Measurements from ENCODE around the gene HDGFL2.
"Not testable (repeated sequence)": the region's sequence is repeated elsewhere in the genome, so short reads cannot be mapped to it uniquely, and the experiment has no call there.

The HDGFL2 gene

DNA sequence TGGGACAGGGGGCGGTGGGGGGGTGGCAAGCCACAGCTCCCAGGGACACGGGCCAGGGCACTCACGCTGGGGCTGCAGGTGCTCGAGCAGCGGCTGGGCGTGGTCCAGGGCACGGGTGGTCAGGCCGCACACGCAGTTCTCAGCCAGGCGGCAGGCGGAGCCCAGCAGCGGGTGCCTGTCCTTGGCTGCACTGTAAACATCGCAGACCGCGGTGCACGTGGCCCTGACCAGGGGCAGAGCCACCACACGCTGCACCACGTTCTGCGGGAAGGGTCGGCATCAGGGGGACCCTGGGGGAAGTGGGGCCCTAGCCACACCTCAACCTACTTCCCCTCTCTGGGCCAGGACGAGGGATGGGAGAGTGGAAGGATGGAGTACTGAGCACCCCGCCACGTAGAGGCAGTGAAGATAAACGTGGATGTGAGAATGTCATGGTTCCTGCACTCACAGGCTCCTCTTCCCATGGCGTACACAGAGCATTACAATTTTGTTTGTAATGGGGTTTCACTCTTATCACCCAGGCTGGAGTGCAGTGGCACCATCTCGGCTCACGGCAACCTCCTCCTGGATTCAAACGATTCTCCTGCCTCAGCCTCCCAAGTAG, 59.6 kb downstream of the HDGFL2 start:
- DNase-seq (ENCODE audit: low spot score): no peak
- no peak for FAIRE-seq

DNA sequence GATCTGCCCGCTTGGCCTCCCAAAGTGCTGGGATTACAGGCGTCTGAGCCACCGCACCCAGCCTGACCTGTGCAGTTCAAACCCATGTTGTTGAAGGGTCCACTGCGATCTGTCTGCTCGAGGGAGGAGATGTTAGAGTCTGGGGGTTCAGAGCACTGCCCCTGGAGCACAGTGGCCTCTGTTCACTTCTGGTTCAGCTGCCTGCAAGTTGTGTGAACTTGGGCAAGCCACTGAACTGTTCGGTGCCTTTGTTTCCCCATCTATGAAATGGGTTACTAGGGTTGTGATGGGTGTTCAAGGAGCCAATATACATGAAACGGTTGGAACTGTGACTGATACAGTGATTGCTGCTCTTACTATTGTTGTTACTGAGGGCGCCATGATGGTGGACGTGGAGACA, 61.2 kb downstream of the HDGFL2 start:
- no peak for DNase-seq (ENCODE audit: low spot score)
- no peak for FAIRE-seq

DNA sequence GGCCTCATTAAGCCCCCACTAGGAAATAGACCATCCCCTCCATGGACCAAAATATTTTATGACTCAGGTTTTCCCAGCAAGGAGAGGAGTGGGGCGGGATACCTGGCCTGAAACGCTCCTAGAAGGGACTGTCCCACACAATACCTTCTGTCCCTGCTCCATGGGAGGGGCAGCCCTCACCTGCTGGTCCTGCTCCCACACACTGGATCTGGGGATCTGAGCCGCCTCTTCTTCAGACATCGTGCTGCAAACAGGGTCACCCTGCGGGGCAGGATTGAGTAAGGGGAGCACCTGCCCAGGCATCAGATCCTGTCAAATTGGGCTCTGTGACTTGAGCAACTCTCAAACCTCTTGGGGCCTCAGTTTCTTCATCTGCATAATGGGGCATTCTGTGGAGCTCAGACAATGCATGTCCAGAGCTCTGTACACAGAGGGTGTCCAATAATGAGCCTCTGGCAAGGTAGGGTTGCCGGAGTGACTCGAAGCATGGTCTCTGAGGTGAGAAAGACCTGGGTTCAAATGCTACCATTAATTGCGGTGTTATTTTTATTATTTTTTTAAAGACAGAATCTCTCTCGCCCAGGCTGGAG, 61.8 kb downstream of the HDGFL2 start:
- no peak for DNase-seq (ENCODE audit: low spot score)
- no peak for FAIRE-seq

DNA sequence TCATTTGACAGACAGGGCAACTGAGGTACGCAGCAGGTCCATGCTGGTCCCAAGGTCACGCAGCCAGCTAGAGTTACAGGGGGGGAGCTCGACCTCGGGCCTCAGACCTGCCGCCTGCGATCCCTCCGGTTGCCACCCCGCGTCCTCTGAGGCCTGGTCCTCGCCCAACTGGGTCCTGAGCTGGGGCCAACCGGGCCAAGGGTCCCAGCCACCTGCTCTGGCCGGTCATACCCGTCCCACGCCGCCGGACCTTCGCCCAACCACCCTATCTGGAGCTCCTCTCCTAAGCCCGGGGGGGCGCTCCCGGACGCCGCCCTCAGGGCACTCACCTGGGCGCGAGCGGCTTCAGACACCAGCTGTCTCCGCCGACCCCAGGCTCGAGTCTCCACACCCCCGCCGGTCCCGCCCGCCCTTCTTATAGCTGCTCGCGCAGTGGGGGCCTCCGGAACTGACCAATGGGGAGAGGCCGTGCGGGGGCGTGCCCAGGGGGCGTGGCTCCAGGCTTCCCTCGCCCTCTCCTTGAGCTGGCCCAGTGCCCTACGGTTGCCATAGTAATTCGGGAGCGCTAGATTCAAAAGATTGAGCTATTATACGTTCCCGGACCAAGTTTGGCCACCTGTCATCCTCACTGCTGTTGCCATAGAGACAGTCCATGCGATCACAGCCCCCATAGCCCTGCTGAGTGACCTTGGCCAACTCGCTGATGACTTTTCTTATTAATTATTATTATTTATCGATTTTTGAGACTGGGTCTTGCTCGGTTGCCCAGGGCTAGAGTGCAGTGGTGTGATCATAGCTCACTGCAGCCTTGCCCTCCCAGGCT, 63.0 kb downstream of the HDGFL2 start, which contains the start of gene PLIN5:
PLIN5 (minus strand) TSS at position 389 of the 823 bp plus-strand sequence. CDS start 1,150 bp downstream, outside the sequence.
- no peak for FAIRE-seq

DNA sequence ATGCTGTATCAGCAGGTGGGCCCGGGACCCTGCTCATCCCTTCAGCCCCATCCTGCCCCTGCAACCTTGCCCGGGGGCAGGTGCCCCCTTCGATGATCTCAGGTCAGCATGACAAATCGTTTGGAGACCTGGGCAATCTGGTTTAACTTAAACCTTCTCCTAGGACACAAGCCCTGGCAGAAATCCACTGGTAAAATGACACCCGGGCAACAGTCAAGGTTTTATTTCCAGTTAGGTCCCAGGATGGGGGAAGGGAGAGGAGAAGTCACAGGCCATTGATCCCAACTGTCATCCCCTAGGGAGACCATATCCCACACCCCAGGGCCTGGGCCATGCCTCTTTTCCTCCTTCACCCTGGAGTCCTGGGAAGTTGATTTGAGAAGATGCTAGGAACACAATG, 64.7 kb downstream of the HDGFL2 start:
- no peak for DNase-seq (ENCODE audit: low spot score)
- no peak for FAIRE-seq

More for the DNA sequence above, 63.0 kb downstream of the HDGFL2 start, which contains the start of gene PLIN5:
- DNase-seq (ENCODE audit: low spot score): peak; percentile 21

DNA sequence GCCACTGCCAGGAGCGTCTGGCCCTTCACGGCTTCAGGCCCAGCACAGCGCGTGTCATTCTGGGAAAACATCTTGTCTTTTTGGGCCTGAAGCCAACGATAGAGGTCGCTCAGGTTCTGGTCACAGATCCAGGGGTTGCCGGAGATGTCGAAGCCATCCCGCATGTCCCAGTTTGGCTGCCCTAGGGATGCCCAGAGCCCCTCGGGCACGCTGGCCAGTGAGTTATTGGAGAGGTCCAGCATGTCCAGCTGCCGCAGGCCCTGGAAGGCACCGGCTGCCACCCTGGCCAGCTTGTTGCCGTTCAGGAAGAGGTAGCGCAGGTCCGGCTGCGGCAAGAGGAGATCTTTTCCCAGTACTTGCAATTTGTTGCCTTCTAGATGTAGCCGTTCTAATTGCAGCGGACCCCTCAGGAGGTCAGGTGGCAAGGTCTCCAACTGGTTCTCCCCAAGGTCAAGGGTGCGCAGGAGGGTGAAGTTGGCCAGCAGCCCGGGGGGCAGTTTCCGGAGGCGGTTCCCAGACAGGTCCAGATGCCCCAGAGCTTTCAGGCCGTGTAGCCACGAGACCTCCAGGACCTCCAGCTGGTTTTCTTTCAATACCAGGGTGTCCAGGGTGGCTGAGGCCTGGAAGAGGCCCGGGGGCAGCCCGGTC, 66.0 kb downstream of the HDGFL2 start:
- no peak for DNase-seq (ENCODE audit: low spot score)
- FAIRE-seq: no peak

DNA sequence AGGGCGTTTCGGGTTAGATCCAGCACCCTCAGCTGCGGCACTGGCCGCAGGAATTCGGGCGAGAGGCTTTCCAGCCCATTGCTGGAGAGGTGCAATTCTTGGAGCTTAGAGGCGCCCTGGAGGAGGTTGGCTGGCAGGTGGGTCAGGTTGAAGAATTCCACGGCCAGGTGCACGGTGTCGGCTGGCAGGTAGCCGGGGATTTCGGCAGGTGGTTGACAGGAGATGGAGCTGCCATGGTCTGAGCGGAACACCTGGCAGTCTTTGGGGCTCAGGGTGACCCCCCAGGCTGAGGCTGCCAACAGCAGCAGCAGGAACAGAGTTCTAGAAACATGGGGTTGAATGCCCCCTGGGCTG, 66.5 kb downstream of the HDGFL2 start:
- no peak for DNase-seq (ENCODE audit: low spot score)
- no peak for FAIRE-seq

DNA sequence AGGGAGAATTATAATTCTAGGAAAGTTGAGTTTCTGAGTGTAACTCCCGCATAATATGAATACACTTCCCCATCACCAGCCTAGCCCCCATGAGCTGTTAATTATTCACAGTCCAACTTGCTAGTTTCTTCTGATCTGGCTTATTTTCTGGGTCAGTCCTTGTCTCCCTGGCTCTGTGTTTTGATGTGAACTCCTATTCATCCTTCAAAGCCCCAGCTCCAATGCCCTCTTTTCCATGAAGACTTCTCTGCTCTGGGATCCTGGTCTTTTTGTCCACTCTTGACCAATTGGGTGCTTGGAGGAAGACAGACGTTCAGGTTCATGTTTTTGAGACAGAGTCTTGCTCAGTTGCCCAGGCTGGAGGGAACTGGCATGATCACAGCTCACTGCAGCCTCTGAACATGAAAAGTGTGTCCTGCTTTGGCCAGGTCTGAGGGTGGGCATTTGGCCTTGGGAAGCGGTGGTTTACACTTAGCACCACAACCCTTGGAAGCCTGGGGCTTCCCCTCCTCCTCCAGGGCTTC, 67.1 kb downstream of the HDGFL2 start:
- no peak for DNase-seq (ENCODE audit: low spot score)
- FAIRE-seq: no peak

DNA sequence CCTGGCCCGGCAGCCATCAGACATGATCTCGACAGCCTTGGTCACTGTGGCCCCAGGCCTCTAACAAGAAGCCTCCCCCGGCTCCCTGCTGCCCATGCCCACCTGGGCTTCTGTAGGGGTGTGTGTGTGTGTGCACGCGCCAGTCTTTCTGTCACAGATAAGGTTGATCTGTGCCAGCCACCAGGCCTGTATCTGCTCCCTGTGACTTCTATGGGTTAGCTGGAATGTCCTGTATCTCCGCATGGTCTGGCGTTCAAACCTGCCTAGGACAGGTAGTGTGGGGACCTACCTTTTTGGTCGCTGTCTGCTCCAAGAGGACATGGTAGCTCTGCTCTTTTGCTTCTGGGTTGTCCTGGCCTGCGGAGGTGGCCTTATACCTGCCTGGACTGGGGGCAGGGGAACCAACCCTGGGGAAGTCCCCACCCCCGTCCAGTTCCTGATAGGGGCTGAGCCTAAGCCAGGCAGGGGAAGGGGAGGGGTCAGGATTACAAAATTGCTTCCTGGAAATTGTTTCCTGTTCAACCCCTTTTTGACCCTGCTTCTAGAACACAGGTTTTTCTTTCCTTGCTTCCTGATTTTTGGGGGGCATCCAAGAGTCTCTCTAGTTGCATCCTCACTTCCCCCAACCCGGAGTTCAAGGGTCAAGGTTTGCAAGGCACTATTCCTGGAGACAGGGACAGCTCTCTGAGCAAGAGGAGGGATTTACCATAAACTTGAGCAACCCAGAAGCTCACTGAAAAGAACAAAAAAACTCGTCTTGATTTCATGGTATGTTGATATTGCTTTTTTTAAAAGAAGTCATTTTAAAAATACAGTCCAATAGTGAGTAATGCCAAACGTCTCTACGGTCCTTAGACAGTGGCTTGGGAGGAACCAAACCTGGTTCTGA, 67.8 kb downstream of the HDGFL2 start, which contains the start of gene LRG1:
LRG1 (minus strand) TSS at position 344 of the 889 bp plus-strand sequence; CDS start at position 321, 23 bp downstream.
- FAIRE-seq: no peak
- no peak for DNase-seq (ENCODE audit: low spot score)

DNA sequence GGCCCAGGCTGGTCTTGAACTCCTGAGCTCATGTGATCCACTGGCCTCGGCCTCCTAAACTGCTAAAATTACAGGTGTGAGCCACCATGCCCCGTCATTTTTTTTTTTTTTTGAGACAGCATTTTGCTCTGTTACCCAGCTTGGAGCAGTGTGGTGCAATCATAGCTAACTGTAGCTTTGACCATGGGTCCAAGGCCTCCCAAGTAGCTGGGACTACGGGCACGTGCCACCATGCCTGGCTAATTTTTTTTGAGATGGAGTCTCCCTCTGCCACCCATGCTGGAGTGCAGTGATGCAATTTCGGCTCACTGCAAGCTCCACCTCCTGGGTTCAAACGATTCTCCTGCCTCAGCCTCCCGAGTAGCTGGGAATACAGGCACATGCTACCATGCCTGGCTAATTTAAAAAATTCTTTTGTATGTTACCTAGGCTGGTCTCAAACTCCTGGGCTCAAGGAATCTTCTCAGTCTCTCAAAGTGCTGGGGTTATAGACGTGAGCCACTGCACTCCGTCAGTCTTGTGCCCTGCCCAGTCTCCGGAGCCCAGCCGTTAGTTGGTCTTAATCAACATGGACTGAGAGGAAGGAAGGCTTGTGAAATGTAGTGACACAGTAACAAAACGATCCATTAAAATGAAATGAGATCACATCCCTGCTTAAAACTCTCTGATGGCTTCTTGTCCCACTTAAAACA, 69.2 kb downstream of the HDGFL2 start:
- no peak for DNase-seq (ENCODE audit: low spot score)
- FAIRE-seq: no peak

DNA sequence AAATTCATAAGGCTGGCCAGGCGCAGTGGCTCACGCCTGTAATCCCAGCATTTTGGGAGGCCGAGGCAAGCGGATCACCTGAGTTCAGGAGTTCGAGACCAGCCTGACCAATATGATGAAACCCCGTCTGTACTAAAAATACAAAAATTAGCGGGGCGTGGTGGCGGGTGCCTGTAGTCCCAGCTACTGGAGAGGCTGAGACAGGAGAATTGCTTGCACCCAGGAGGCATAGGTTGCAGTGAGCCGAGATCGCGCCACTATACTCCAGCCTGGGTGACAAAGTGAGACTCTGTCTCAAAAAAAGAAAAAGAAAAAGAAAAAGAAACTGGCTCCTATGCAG, 69.7 kb downstream of the HDGFL2 start:
- not testable (repeated sequence) for DNase-seq (ENCODE audit: low spot score); FAIRE-seq

DNA sequence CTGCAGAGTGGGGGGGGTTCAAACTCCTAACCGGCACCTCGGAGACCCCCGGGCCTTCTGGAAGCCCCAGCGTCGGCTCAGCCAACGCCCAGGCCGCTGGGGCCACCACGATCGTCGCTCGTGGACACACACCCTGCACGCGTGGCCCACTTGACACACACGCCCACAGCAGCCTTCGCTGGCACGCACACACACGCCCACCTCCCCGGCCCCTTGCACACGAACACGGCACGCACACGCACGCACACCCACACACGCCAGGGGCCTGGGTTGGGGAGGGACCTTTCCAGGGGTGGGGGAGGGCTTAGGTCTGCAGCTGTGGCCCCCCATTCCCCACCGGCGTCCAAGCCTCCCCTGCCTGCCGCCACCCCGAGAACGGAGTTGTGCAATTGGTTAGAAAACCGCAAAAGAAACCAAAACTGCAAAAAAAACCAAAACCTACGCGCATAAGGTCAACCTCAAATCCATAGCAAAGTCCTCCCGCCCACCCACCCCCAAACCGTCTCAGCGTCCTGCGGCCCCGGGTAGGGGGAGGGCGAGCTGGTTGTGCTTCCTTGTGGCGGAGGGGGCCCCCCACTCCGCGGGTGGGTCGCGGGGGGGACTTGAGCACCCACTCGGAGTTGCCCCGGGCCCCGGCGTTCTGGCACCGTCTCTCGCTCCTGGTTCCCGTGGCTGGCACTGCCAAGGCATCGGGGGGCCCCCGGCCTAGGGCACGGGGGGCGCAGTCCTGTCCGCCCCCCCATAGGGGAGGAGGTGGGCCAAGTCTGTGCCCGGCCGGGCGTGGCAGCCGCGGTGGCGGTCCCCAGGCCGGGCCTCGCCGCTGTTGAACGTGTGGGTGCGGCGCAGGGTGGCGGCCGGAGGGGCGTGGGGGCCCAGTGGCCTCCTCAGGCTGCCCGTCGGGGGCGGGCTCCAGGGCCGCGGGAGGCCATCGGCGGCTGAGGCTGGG, 71.1 kb downstream of the HDGFL2 start:
- FAIRE-seq: no peak
- no peak for DNase-seq (ENCODE audit: low spot score)

DNA sequence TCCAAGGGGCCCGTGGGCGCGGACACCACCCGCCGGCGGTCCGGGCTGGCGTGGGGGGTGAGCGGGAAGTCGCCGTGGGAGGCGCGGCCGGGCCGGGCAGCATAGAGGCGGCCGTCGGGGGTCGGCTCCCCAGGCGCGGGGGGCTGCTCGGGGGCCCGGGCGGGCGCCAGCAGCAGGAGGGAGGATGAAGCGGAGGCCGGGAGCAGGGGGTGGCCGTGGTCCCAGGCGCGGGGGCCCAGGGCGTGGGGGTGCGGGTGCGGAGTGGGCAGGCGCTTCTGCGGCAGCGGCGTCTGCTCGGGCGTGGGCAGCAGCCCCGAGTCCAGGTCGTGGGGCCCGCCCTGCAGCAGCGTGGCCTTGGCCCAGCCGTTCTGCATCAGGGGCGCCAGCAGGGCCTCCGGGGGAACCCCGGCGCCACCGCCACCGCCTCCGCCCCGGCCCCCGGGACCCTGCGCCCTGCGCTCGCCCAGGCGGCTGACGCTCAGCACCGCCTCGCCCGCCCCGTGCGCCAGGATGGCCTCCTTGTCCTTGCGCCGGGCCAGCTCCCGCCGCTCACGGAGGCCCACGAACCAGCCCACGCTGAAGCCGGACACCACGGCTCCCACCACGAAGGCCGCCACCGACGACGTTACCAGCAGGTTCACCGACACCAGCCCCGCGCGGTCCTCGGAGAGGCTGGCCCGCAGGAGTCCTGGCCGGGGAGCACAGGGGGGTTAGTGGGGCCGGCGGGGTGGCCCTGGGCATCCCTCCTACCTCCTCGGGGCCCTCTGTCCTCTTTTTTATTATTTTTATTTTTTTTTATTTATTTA, 71.9 kb downstream of the HDGFL2 start:
- FAIRE-seq: no peak
- no peak for DNase-seq (ENCODE audit: low spot score)

DNA sequence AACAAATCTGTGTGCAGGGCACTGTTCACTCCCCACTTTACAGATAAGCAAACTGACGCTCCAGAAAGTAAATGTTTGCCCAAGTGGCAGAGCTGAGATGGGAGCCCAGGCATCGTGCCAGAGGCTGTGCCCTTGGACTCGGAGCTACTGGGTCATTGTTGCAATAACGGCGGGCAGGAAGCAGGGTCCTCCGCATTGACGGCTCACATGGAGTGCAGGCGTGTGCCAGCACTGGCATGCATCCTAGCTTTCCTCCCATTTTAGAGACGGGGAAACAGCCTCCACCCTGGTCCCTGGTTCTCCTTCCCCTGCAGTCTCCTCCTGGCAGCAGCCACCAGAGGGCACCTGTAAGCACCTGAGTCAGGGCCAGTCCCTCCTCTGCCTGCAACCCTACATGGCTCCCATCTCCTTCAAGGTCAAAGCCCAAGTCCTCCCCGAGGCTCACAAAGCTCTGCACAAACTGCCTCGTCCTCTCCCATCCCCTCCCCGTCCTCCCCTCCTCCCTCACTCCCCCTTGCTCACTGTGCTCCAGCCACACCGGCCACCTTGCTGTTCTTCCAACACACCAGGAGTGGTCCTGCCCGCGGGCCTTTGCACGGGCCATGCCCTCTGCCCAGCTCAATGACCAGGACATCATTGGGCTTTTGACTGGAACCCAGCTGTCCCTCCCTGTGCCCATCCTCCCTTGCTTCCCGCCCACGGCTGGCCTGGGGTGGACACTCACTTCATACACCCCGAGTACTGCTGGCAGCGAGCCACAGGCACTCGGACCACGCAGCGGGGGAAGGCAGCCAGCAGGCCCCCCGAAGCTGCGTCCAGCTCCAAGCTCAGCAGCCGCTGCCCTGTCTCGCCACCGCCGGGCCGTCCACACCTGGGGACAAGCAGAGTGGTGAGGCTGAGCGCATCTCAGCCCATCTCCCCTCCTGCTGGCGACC, 75.5 kb downstream of the HDGFL2 start:
- no peak for DNase-seq (ENCODE audit: low spot score)
- FAIRE-seq: no peak

DNA sequence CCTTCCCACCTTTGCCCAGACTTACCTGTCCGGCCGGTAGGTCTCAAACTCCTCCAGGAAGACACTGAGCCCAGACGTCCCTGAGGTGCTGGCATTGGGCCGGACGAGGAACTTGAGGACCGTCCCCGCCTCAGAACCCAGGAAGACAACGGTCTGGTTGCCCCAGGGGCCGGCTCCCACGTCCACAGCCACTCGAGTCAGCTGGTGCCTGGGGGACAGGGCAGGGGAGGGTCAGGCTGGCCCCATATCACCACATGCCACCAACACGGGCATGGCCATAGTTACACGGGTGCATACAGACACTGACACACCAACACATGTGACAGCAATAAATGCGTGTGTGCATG, 76.1 kb downstream of the HDGFL2 start:
- FAIRE-seq: no peak
- DNase-seq (ENCODE audit: low spot score): no peak

DNA sequence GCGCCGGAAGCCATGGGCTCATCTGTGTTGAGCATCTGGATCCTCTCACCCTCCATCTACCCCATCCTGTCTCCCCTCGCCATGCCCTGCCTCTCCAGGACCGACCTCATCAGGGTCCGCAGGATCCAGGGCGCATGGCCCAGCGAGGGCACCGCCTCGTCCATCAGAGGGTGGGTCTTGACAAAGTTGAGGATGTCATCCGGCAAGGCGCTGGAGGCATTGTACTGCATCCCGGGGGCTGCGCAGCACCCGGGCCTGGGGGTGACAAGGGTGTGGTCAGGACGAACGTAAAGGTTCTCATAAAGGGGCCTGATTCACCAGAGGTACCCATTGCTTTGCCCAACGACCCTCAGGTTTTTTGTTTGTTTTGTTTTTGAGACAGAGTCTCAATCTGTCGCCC, 77.9 kb downstream of the HDGFL2 start:
- no peak for DNase-seq (ENCODE audit: low spot score)
- no peak for FAIRE-seq

DNA sequence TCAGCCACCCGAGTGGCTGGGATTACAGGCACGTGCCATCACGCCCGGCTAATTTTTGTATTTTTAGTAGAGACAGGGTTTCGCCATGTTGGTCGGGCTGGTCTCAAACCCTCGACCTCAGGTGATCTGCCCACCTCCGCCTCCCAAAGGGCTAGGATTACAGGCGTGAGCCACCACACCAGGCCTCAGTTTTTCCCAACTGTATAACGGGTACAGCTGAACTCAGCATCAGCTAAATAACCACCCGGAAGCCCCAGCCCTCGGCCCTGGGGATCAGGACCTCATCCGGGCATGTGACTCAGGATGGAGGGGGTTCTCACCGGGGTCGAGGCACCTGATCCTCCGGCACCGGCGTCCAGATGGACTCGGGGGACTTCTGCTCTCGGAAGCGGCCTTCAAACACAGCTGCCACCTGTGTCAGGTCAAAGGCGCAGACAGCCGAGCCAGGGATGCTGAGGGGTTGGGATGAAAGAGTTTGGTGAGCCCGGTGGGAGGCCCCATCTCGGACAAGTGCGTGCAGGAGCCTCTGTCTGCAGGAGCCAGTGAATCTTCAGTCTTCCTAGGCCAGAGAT, 78.5 kb downstream of the HDGFL2 start:
- FAIRE-seq (no peak), DNase-seq (ENCODE audit: low spot score) (no peak)
